Mesenchymal stem cell (in vitro differentiated cells and primary cell): Measurements from ENCODE around the gene CCNG1.

Source experiments
- DNase-seq: peaks from one replicate; pipeline ENCODE4 v3.0.0-alpha.2; 2013
- H2AFZ ChIP-seq: one replicate; pipeline ENCODE4 v1.6.1; 2013; ENCODE audit warnings: low read depth, mild to moderate bottlenecking, control low read depth, inconsistent platforms, low read length, moderate library complexity
- H2AK5ac ChIP-seq: 2 replicates; pipeline ENCODE4 v1.6.1; 2013; ENCODE audit warnings: low read length, moderate library complexity, mild to moderate bottlenecking, inconsistent platforms; ENCODE audit not compliant: severe bottlenecking
- H2BK120ac ChIP-seq: one replicate; pipeline ENCODE4 v1.6.1; 2013; ENCODE audit warnings: low read depth, mild to moderate bottlenecking, inconsistent platforms, low read length, moderate library complexity
- H2BK12ac ChIP-seq, 2 experiments: one replicate each; pipeline ENCODE4 v1.6.1; 2013; ENCODE audit warnings: inconsistent platforms in 2 of 2, low read length in 2 of 2, mild to moderate bottlenecking in 2 of 2, moderate library complexity in 2 of 2, control low read depth in 1 of 2
- H2BK15ac ChIP-seq: one replicate; pipeline ENCODE4 v1.6.1; 2013; ENCODE audit warnings: mild to moderate bottlenecking, low read depth, inconsistent platforms; ENCODE audit not compliant: poor library complexity, severe bottlenecking
- H2BK5ac ChIP-seq: 2 replicates; pipeline ENCODE4 v1.6.1; 2013; ENCODE audit warnings: low read depth, mild to moderate bottlenecking, low read length, control low read depth, inconsistent platforms; ENCODE audit not compliant: poor library complexity, severe bottlenecking
- H3K14ac ChIP-seq, 2 experiments: one replicate each; pipeline ENCODE4 v1.6.1; 2013; ENCODE audit warnings: inconsistent platforms in 2 of 2, low read length in 2 of 2, control low read depth in 1 of 2, mild to moderate bottlenecking in 1 of 2, moderate library complexity in 1 of 2
- H3K18ac ChIP-seq, 2 experiments: one replicate each; pipeline ENCODE4 v1.6.1; 2013; ENCODE audit warnings: inconsistent platforms in 2 of 2, low read length in 2 of 2, control low read depth in 1 of 2, low read depth in 1 of 2, mild to moderate bottlenecking in 1 of 2
- H3K23ac ChIP-seq, 2 experiments: one replicate each; pipeline ENCODE4 v1.6.1; 2013; ENCODE audit warnings: inconsistent platforms in 2 of 2, low read length in 2 of 2, mild to moderate bottlenecking in 2 of 2, moderate library complexity in 2 of 2, control low read depth in 1 of 2
- H3K27ac ChIP-seq: 2 replicates; pipeline ENCODE4 v1.5.1; 2013; ENCODE audit warnings: mild to moderate bottlenecking, moderate library complexity, low read length, control low read depth, inconsistent platforms; ENCODE audit not compliant: poor library complexity, severe bottlenecking
- H3K27me3 ChIP-seq, 2 experiments: 2 replicates each; pipeline versions ENCODE4 v1.6.1 to v1.7.0; 2013; ENCODE audit warnings: low read length in 2 of 2, mild to moderate bottlenecking in 2 of 2, moderate library complexity in 2 of 2, control low read depth in 1 of 2, inconsistent platforms in 1 of 2; ENCODE audit not compliant: control insufficient read depth in 1 of 2, insufficient read depth in 1 of 2
- H3K36me3 ChIP-seq, 2 experiments: 2 replicates each; pipeline versions ENCODE4 v1.6.1 to v1.7.0; 2013; ENCODE audit warnings: low read length in 2 of 2, control low read depth in 1 of 2, inconsistent platforms in 1 of 2, low read depth in 1 of 2, mild to moderate bottlenecking in 1 of 2; ENCODE audit not compliant: insufficient read depth in 2 of 2, control insufficient read depth in 1 of 2
- H3K4ac ChIP-seq, 2 experiments: one replicate each; pipeline ENCODE4 v1.6.1; 2013; ENCODE audit warnings: inconsistent platforms in 2 of 2, low read length in 2 of 2, mild to moderate bottlenecking in 2 of 2, moderate library complexity in 2 of 2, control low read depth in 1 of 2, low read depth in 1 of 2
- H3K4me1 ChIP-seq: 2 replicates; pipeline ENCODE4 v1.6.1; 2013; ENCODE audit warnings: low read depth, low read length, control low read depth; ENCODE audit not compliant: control insufficient read depth, insufficient read depth
- H3K4me2 ChIP-seq: 2 replicates; pipeline ENCODE4 v1.6.1; 2013; ENCODE audit warnings: low read length, mild to moderate bottlenecking, inconsistent platforms; ENCODE audit not compliant: poor library complexity, severe bottlenecking
- H3K4me3 ChIP-seq, 2 experiments: 2 replicates each; pipeline versions ENCODE4 v1.5.1 to v1.7.0; 2013; ENCODE audit warnings: low read length in 2 of 2, mild to moderate bottlenecking in 2 of 2, control low read depth in 1 of 2, low read depth in 1 of 2; ENCODE audit not compliant: insufficient read depth in 1 of 2
- H3K79me1 ChIP-seq: replicated peaks from 2 replicates; pipeline ENCODE4 v1.6.1; 2013; ENCODE audit warnings: mild to moderate bottlenecking, control low read depth, low read length, inconsistent platforms; ENCODE audit not compliant: poor library complexity, severe bottlenecking
- H3K9ac ChIP-seq: 2 replicates; pipeline ENCODE4 v1.7.0; 2013; ENCODE audit warnings: mild to moderate bottlenecking, low read length, moderate library complexity
- H3K9me3 ChIP-seq: 2 replicates; pipeline ENCODE4 v1.7.0; 2013; ENCODE audit warnings: mild to moderate bottlenecking, low read length; ENCODE audit not compliant: control insufficient read depth
- H4K8ac ChIP-seq: one replicate; pipeline ENCODE4 v1.6.1; 2013; ENCODE audit warnings: inconsistent platforms, mild to moderate bottlenecking, low read length, moderate library complexity
- H4K91ac ChIP-seq: one replicate; pipeline ENCODE4 v1.6.1; 2013; ENCODE audit warnings: mild to moderate bottlenecking, low read length, inconsistent platforms
- WGBS: methylation state at CpG from one replicate; pipeline ENCODE4 v1.1.7; 2013; ENCODE audit warnings: mixed read lengths; 5-methylcytosine and 5-hydroxymethylcytosine counted together

CCNG1 gene

DNA sequence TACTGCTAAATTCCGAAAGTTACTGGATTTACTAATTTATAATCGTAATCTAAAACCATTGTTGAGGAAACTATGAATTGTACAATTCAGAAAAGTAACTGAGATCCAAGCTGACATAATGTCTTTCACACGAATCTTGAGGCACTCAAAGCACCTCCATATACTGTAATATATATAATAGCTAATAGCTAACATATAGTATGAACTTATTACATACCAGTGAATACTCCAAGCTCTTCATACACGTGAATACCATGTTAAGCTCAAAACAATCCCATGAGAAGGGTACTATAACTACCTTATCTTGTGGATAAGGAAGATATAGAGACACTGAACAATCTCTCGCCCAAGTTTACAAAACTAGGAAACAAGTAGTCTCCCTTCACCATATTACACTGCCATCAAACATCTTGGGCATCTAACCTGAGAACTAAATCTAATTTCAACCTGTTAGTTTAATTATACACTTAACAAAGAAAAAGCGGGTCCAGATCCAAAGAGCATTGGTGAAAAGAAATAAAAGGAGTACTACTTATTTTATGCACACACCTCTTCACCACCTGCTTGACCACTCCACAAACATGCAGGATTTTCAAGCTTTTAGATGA lies 21.5 kb downstream of the CCNG1 start:
- Histone ChIP-seq H3K23ac (no peak overlapping the region), H3K18ac (no peak overlapping the region), H3K4me2 (peak overlapping the region; percentile 85), H4K91ac (no peak overlapping the region), H3K4me1 (peaks cover 5% of the 10 kb centered on the region), H3K9ac (peak overlapping the region; percentile 95), H3K4me3 (peak overlapping the region in 1 of 2 experiments; percentile 96), H2AK5ac (no peak overlapping the region), H2BK5ac (no peak overlapping the region), H3K27ac (peak overlapping the region; percentile 99), H2BK120ac (no peak overlapping the region), H3K27me3 (no peaks in the 10 kb centered on the region), H3K36me3 (peaks cover 3 to 12% of the 10 kb centered on the region in 2 experiments), H4K8ac (no peak overlapping the region), H3K79me1 (no peaks in the 10 kb centered on the region), H3K4ac (no peak overlapping the region), H2AFZ (no peak overlapping the region), H2BK12ac (no peak overlapping the region), H2BK15ac (no peak overlapping the region), H3K14ac (no peak overlapping the region), H3K9me3 (no peaks in the 10 kb centered on the region)
- DNase-seq, result no peak
- 7% methylated on average over 3 of the region's 6 CpGs for WGBS

GRCh38 chr5:163459462-163459818 lies 22.0 kb downstream of the CCNG1 start:
- Histone ChIP-seq H2BK5ac (no peak overlapping the region), H3K27ac (peak overlapping the region; percentile 99), H3K4ac (peak overlapping the region in 1 of 2 experiments; percentile 87), H3K14ac (peak overlapping the region in 1 of 2 experiments; percentile 87), H4K91ac (no peak overlapping the region), H3K36me3 (peaks cover 3 to 12% of the 10 kb centered on the region in 2 experiments), H3K9me3 (no peaks in the 10 kb centered on the region), H2BK120ac (no peak overlapping the region), H3K9ac (peak overlapping the region; percentile 95), H3K4me3 (peak overlapping the region; percentile 68 to 96), H3K27me3 (no peaks in the 10 kb centered on the region), H2BK15ac (no peak overlapping the region), H3K23ac (peak overlapping the region in 1 of 2 experiments; percentile 92), H3K18ac (peak overlapping the region; percentile 4 to 95), H3K4me1 (peaks cover 5% of the 10 kb centered on the region), H3K79me1 (peaks cover 2% of the 10 kb centered on the region), H4K8ac (peak overlapping the region; percentile 19), H2BK12ac (no peak overlapping the region), H2AK5ac (no peak overlapping the region), H2AFZ (peak overlapping the region; percentile 74), H3K4me2 (peak overlapping the region; percentile 85)
- 2% methylated on average over 12 of the region's 12 CpGs for WGBS
- no peak for DNase-seq

DNA sequence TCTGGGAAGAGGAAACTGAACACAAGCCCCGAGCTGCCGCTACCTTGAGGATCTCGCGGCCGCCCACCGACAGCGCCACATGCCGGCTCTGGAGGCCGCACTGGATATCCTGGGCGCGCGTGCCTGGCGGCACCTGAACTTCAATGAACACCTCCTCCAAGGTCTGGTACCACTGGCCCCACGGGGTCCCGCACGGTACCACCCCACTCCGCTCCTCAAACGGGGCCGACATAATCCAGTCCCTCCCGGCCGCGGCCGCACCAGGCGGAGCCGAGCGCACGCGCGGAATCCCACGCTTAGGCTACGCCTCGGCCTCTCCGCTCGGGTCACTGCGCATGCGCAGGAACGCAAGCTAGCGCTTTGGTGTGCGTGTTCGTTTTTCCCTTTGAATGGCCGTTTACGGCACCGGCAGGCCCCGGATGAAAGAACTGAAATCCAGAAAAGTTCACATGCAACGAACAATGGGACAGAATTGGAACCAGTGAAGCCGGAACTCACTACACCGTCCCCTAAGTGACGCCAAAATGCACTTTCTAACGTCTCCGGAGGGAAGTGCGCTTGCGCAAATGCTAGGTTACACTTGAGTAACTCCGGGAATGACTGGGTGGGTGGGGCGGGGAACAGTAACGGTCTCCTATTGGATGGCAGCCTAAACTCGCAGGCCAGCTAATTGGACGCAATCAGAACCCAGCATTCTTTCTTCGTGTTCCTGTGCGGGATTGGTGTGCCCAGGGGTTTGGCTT lies 22.6 kb downstream of the CCNG1 start, which contains the start of gene NUDCD2:
TSS of gene NUDCD2 (minus strand) at position 284 of the 743 bp plus-strand sequence. CDS start at position 232, 52 bp downstream.
- Histone ChIP-seq H3K4me1 (peaks cover 5% of the 10 kb centered on the region), H2BK15ac (no peak within 1 kb of the TSS), H3K79me1 (peaks cover 3% of the 10 kb centered on the region), H2AFZ (peak within 1 kb of the TSS; percentile 74), H2BK12ac (peak within 1 kb of the TSS in 1 of 2 experiments; percentile 11), H2BK120ac (peak within 1 kb of the TSS; percentile 84), H4K91ac (peak within 1 kb of the TSS; percentile 72), H4K8ac (peak within 1 kb of the TSS; percentile 87), H3K36me3 (peaks cover 3 to 6% of the 10 kb centered on the region in 2 experiments), H3K27ac (peak within 1 kb of the TSS; percentile 99), H3K4me3 (peak within 1 kb of the TSS; percentile 68 to 96), H2BK5ac (peak within 1 kb of the TSS; percentile 68), H3K9me3 (no peaks in the 10 kb centered on the region), H3K14ac (peak within 1 kb of the TSS in 1 of 2 experiments; percentile 87), H3K18ac (peak within 1 kb of the TSS; percentile 93 to 95), H3K4me2 (peak within 1 kb of the TSS; percentile 85), H3K23ac (peak within 1 kb of the TSS in 1 of 2 experiments; percentile 92), H3K9ac (peak within 1 kb of the TSS; percentile 95), H3K4ac (peak within 1 kb of the TSS; percentile 57 to 87), H3K27me3 (no peaks in the 10 kb centered on the region), H2AK5ac (no peak within 1 kb of the TSS)
- under 1% methylated on average over 55 of the region's 59 CpGs for WGBS
- peak; percentile 99 for DNase-seq
